GM18526 (cell line): ENCODE measurements around the gene FOXP4.

Experiments used
- POLR2A ChIP-seq: IDR thresholded peaks from 3 replicates; pipeline ENCODE4 v1.6.1; 2011; ENCODE audit not compliant: insufficient read length; ENCODE audit errors: extremely low read depth

FOXP4 gene

DNA sequence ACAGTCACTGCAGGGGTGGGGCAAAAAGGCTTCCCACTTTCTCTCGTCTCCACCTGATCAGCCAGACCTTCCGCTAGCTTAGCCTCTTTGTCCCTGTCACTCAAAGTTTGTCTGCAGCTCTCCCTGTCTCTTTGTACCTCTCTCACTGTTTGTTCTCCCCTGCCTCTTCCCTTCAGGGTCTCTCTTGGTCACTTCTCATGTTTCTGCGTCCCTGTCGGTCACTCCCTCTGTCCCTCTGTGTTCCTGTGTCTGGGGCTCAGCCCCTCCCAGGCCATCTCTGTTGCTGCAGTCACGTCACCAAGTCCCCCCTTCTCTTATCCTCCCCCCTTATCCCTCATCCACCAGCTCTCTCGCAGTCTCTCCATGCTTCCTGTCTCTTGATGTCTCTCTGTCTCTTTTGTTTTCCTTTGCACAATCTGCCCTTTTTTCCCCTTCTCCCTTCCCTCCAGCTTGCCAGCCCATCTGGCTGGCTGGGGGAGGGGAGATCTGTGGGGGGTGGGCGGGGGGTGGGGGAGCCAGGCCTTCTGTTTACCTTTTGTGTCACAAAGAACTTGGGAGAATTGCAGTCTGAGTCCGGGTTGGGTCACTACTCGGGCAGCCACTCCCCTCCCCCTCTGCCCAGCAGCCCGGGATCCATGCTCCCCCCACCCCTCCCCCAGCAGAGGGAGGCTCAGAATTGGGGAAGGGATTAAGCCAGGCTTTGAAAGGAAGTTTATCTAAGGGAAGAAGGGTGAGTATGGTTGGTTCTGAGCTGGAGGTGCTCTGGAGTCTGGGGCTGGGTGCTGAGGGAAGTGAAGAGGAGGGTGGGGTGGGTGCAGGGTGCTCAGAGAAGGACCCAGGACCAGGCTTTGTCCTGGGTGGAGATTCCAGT, 32.3 kb downstream of the FOXP4 start:
- TF ChIP-seq POLR2A: no peak

DNA sequence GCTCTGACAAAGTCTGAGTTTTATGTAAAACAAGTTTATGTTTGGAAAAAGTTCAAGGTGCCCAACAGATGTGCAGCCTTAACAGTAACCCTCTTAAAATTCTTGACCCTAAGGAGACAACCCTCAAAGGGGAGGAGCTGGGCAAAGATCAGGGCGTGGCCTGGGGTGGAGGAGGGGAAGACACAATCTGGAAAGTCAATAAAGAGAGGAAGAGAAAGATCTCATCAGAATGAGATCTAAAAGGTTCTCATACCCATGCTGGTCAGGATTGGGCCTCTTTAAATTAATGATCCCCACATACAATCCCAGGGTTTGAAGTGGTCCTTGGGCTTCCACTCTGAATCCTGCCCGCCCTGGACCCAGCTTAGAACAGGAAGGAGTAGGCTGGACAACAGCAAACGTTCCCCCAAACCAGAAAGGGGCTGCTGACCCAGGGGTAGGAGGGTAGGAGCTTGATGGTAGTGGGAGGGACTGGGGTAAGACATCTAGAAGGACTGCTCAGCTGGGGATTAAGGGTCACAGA, 33.0 kb downstream of the FOXP4 start:
- TF ChIP-seq POLR2A: no peak

DNA sequence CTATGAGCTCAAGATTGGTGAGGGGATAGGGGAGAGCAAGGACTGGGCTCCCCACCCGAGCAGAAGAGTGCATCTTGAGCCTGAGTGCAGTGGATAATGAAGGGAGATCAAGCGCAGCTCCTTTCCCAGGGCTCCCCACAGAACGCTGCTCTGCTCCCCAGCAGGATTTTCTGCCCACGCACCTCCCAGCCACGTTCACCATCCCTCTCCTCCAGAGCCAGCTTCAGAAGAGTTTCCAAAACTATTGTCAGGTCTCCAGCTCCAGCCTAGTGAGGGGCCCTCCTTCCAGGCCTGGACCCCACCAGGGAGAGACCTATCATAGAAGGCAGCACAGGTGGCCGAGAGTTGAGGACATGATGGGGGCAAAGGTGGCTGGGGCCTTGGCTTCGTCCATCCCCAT, 34.5 kb downstream of the FOXP4 start:
- no peak for TF ChIP-seq POLR2A

GRCh38 chr6:41581381-41581991, 35.3 kb downstream of the FOXP4 start:
- TF ChIP-seq POLR2A: no peak

GRCh38 chr6:41582540-41582939, 36.4 kb downstream of the FOXP4 start:
- no peak for TF ChIP-seq POLR2A

DNA sequence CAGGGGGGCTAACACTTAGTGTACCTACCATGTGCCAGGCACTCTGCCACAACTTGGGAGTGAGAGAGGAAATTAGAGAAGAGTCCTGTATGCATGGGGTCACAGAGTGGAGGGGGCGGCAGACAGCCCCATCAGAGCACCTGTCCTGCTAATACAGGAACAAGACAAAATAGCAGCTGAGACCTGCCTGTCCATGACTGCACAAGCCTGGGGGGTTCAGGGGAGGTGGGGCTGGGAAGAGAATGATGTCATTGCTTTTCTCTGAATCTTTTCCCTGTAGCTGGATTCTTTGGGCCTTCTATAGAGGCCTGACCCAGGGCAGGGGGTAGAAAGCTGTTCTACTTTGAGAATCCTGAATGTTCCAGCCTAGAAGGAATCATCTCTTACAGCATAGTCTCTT, 37.4 kb downstream of the FOXP4 start:
- TF ChIP-seq POLR2A: no peak

GRCh38 chr6:41584205-41584604, 38.0 kb downstream of the FOXP4 start:
- TF ChIP-seq POLR2A: no peak

DNA sequence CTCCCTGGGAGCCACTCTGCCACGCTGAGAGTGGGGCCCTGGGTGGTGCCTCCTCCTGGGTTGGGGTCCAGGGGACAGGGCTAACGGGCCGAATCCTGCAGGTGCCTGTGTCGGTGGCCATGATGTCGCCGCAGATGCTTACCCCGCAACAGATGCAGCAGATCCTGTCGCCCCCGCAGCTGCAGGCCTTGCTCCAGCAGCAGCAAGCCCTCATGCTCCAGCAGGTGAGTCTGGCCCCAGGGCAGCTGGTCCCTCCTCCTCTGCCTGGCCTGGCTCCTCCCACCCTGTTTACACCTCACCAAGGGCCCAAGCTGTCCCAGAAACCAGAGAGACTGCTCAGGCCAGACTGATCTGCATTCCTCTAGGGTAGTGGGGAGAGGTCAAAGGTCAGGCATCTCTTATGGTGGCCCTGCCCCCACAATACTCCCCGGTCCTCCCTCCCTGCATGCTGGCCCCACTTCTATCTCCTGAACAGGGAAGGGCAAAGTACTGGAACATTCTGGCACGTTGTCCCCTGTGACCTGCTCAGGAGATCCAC, 38.6 kb downstream of the FOXP4 start:
- no peak for TF ChIP-seq POLR2A

GRCh38 chr6:41585605-41586004, 39.4 kb downstream of the FOXP4 start:
- no peak for TF ChIP-seq POLR2A

- TF ChIP-seq POLR2A: no peak
These were observed 40.2 kb downstream of the FOXP4 start for GRCh38 chr6:41586252-41587007.

- TF ChIP-seq POLR2A: no peak
These were observed 41.1 kb downstream of the FOXP4 start for GRCh38 chr6:41587131-41587879.

GRCh38 chr6:41588111-41588510, 41.9 kb downstream of the FOXP4 start:
- no peak for TF ChIP-seq POLR2A

DNA sequence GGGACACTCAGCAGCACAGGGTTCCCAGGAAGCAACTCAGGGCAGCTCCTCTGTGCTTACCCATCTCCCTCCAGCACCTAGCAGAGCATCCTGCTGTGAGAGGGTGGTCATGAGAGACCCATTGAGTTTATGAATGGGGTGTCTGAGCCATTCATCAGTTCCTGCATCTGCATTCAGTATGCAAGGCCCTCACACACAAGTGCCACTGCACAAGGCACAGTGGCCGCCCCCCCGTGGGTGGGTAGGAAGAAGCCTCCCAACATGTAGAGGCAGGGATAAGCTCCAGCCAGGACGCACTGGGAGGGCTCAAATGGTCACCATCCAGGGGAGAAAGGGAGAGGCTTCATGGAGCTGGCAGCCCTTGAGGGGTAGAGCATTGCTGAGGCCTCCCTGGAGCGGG, 43.0 kb downstream of the FOXP4 start:
- no peak for TF ChIP-seq POLR2A
